ENCODE results near the gene ZNF697. TPM values are rescaled to one million over a fixed set of nuclear protein-coding genes. Genes with fewer than 3 reads are reported as not detected.

The ZNF697 gene
- total and polyA plus RNA-seq, 9 of the 15 experiments (the other 6 are each of a cell fraction or from before 2014, with no cell fraction given), result 2.1 to 13.6 (median 8.3) TPM

DNA sequence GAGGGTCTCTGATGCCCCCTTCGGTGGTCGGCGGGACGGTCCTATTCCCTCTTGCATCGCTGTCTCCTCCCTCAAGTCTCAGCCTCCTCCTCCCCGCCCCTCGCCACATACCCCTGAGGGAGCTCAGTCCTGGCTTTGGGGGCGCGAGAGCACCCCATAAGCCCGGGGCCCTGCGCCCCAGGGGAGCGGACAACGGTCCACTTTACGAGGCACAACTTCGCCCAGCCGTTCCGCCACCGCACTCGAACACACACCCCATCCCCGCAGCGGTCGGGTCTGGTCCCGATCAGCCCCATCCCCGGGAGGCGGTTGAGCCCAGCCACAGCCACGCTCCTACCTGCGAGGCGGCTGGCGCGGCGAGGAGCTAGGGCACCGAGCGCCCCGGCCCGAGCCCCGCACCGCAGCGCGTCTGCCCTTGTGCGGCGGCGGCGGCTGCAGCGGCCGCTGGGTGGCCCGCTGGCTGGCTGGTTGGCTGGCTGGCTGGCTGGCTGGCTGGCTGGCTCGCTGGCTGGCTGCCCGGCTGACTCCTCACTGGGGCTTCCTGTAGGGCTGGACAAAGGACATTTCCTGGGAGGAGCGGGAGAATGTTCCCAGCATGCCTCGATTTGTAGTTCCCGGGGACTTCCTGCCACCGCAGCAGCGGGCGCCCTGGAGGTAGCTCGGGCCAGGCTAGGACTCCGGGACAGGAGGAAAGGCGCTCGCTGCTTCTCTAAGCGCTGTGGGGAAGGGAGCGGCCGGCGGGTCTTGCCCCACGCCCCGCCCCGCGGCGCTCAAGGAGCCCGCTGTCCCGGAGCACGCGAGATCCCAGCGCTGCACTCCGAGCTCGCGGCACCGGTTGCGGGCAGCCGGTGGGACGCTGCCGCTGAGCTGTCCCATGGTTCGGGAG is at the start of gene ZNF697 (continued):
- TF ChIP-seq RCOR1 (IDR thresholded peaks at IDR 0.05; ENCODE audit: borderline replicate concordance in 1 of 2, low read depth in 2 of 2, low read length in 2 of 2), result no peak
- no peak for TF ChIP-seq ELF4 (CRISPR knock-in tag; IDR thresholded peaks at IDR 0.05)
- TF ChIP-seq ZBTB17 (CRISPR knock-in tag; IDR thresholded peaks at IDR 0.05), result no peak
- no peak for TF ChIP-seq MYNN (IDR thresholded peaks at IDR 0.05)
- TF ChIP-seq MYNN (CRISPR knock-in tag; IDR thresholded peaks at IDR 0.05), result no peak
- TF ChIP-seq, protein P1, sequence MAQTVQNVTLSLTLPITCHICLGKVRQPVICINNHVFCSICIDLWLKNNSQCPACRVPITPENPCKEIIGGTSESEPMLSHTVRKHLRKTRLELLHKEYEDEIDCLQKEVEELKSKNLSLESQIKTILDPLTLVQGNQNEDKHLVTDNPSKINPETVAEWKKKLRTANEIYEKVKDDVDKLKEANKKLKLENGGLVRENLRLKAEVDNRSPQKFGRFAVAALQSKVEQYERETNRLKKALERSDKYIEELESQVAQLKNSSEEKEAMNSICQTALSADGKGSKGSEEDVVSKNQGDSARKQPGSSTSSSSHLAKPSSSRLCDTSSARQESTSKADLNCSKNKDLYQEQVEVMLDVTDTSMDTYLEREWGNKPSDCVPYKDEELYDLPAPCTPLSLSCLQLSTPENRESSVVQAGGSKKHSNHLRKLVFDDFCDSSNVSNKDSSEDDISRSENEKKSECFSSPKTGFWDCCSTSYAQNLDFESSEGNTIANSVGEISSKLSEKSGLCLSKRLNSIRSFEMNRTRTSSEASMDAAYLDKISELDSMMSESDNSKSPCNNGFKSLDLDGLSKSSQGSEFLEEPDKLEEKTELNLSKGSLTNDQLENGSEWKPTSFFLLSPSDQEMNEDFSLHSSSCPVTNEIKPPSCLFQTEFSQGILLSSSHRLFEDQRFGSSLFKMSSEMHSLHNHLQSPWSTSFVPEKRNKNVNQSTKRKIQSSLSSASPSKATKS (CRISPR knock-in tag; IDR thresholded peaks at IDR 0.05), result no peak
- TF ChIP-seq, protein P2, sequence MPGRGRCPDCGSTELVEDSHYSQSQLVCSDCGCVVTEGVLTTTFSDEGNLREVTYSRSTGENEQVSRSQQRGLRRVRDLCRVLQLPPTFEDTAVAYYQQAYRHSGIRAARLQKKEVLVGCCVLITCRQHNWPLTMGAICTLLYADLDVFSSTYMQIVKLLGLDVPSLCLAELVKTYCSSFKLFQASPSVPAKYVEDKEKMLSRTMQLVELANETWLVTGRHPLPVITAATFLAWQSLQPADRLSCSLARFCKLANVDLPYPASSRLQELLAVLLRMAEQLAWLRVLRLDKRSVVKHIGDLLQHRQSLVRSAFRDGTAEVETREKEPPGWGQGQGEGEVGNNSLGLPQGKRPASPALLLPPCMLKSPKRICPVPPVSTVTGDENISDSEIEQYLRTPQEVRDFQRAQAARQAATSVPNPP (IDR thresholded peaks at IDR 0.05; ENCODE audit: borderline replicate concordance, insufficient read depth, insufficient read length), result no peak
- TF ChIP-seq ETV5 (CRISPR knock-in tag; IDR thresholded peaks at IDR 0.05; ENCODE audit: low read depth), result peak; percentile 49; the same call in 1 of the 2 replicates
- peak; percentile 55 for TF ChIP-seq POLR2B (IDR thresholded peaks at IDR 0.05; ENCODE audit: low read depth, partially characterized antibody)
- TF ChIP-seq SRSF1 (IDR thresholded peaks at IDR 0.05; ENCODE audit: low read depth, low read length), result no peak
- TF ChIP-seq POLR2AphosphoS2 (IDR thresholded peaks at IDR 0.05; ENCODE audit: low read length), result no peak
- no peak for TF ChIP-seq MBD2 (IDR thresholded peaks at IDR 0.05; ENCODE audit: borderline replicate concordance, low read depth)
- TF ChIP-seq ETV6 (IDR thresholded peaks at IDR 0.05; ENCODE audit: borderline replicate concordance in 1 of 2, low read depth in 2 of 2, low read length in 1 of 2), result no peak
- TF ChIP-seq ETV6 (CRISPR knock-in tag; IDR thresholded peaks at IDR 0.05; ENCODE audit: borderline replicate concordance), result no peak
- TF ChIP-seq ZNF143 (CRISPR knock-in tag; IDR thresholded peaks at IDR 0.05), result peak; percentile 75
- no peak for TF ChIP-seq ZNF3 (CRISPR knock-in tag; IDR thresholded peaks at IDR 0.05)
- TF ChIP-seq ARHGAP35 (IDR thresholded peaks at IDR 0.05; ENCODE audit: partially characterized antibody), result no peak
- TF ChIP-seq, protein P3, sequence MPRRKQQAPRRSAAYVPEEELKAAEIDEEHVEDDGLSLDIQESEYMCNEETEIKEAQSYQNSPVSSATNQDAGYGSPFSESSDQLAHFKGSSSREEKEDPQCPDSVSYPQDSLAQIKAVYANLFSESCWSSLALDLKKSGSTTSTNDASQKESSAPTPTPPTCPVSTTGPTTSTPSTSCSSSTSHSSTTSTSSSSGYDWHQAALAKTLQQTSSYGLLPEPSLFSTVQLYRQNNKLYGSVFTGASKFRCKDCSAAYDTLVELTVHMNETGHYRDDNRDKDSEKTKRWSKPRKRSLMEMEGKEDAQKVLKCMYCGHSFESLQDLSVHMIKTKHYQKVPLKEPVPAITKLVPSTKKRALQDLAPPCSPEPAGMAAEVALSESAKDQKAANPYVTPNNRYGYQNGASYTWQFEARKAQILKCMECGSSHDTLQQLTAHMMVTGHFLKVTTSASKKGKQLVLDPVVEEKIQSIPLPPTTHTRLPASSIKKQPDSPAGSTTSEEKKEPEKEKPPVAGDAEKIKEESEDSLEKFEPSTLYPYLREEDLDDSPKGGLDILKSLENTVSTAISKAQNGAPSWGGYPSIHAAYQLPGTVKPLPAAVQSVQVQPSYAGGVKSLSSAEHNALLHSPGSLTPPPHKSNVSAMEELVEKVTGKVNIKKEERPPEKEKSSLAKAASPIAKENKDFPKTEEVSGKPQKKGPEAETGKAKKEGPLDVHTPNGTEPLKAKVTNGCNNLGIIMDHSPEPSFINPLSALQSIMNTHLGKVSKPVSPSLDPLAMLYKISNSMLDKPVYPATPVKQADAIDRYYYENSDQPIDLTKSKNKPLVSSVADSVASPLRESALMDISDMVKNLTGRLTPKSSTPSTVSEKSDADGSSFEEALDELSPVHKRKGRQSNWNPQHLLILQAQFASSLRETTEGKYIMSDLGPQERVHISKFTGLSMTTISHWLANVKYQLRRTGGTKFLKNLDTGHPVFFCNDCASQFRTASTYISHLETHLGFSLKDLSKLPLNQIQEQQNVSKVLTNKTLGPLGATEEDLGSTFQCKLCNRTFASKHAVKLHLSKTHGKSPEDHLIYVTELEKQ (CRISPR knock-in tag; IDR thresholded peaks at IDR 0.05), result no peak
- TF ChIP-seq CHD4 (IDR thresholded peaks at IDR 0.05; ENCODE audit: insufficient read depth, insufficient replicate concordance, low read depth, low read length, poor library complexity, severe bottlenecking), result no peak
- no peak for TF ChIP-seq HNRNPH1 (optimal IDR thresholded peaks at IDR 0.05; ENCODE audit: low read depth, low read length)
- TF ChIP-seq KLF6 (CRISPR knock-in tag; IDR thresholded peaks at IDR 0.05; ENCODE audit: borderline replicate concordance), result peak; percentile 45; the same call in 1 of the 2 replicates
- TF ChIP-seq ESRRB (CRISPR knock-in tag; IDR thresholded peaks at IDR 0.05; ENCODE audit: borderline replicate concordance), result no peak
